ENCODE data around the gene CCRL2. TPM values are rescaled to one million over a fixed set of nuclear protein-coding genes. Genes with fewer than 3 reads are reported as not detected.

Gene CCRL2
- total RNA-seq, 2 donors from 2014 or later: 1.9 to 2.4 TPM

DNA sequence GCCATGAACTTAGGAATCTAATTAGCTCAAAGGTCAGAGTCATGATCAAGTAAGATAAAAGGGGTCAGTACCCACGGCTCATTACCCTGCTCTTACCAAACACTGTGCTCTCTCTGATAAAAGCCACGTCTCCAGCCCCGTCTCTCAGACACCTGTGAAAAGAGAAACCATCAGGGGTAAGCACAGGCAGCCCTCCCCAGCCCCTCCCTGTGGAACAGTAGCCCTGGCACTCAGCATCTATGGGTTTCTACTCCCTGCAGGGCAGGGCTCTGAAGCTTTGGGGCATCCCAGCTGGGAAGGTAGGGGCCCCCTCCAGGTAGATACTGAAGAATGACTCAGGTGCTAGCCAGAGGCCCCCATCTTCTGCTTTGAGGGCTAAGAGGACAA is 47.1 kb downstream of the CCRL2 start:
- peaks cover 6% of the 10 kb centered on the region for H3K4me1 Mint-ChIP-seq
- H3K9me3 ChIP-seq (ENCODE audit: control insufficient read depth, low read length, poor library complexity, severe bottlenecking): no peaks in the 10 kb centered on the region
- no peak overlapping the region for H3K4me3 Mint-ChIP-seq
- H3K36me3 Mint-ChIP-seq (ENCODE audit: low read depth): peaks cover 2% of the 10 kb centered on the region
- H3K27me3 Mint-ChIP-seq: peaks cover 48% of the 10 kb centered on the region
- DNase-seq (no peak), ATAC-seq (no peak)
- H3K27ac Mint-ChIP-seq: no peak overlapping the region

DNA sequence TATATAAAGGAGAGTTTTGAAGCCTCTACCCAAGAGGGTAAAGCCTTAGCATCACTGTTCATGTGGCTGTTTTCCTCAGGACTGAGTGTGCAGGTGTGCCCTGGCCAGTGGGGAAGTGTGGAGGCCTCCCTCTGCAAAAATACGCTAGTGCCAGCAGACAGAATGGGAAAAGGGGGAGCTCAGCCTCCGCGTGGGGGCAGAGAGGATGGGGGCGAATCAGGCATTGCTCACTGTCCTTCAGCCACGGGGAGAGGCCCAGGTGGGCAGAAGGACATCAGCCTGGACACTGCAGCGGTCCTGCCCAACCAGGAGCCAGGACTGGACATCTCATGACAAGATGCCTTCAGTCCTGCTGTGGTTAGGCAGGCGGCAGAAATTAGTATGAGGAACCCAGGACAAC is 47.5 kb downstream of the CCRL2 start:
- H3K4me1 Mint-ChIP-seq: peaks cover 6% of the 10 kb centered on the region
- H3K36me3 Mint-ChIP-seq (ENCODE audit: low read depth): peaks cover 2% of the 10 kb centered on the region

DNA sequence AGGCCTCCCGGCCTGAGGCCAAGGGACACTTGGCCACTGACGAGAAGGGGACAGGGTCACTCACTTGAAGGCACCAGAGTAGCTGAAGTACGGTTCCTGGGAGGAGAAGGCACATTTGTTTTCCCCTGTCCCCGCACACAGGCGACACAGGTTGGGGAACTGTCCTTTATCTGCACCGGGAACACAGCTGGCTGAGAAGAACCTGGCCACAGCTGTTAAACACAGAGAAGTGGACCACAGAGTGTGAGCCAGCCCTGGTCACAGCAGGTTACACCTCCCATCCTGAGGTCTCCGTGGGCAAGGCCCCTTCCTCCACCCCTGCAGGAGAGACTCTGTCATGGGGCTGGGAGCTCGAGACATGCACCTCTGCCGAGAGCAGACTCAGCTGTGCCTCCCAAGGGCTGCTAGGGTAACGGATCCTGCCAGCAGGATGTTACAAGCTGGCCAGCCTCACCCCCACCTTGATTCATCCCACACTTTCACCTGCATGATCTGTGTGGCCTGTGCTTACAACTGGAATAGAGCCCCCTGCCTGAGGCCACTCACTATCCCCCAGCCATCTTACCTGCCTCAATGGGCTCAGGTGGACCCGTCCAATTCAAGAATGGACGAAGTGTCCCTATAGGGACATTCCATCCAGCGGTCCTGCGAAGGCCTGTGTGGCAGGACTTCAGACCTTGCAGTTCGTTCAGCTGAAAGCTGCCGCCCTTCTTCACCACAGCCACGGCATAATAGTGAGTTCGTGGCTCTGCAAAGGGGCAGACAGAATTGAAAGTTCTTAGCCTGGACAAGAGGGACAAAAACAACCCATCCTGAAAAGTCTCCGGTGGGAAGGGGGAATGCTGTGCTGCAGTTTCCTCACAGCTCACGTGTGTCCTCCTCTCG is 48.4 kb downstream of the CCRL2 start:
- no peak for ATAC-seq
- Mint-ChIP-seq H3K27ac (no peak overlapping the region), H3K36me3 (ENCODE audit: low read depth) (peaks cover 2% of the 10 kb centered on the region)

More for the DNA sequence above, 47.5 kb downstream of the CCRL2 start:
- H3K27me3 Mint-ChIP-seq: peaks cover 49% of the 10 kb centered on the region
- no peak overlapping the region for H3K27ac Mint-ChIP-seq
- ATAC-seq: no peak
- no peak overlapping the region for H3K4me3 Mint-ChIP-seq
- H3K9me3 ChIP-seq (ENCODE audit: control insufficient read depth, low read length, poor library complexity, severe bottlenecking): no peaks in the 10 kb centered on the region
- no peak for DNase-seq

DNA sequence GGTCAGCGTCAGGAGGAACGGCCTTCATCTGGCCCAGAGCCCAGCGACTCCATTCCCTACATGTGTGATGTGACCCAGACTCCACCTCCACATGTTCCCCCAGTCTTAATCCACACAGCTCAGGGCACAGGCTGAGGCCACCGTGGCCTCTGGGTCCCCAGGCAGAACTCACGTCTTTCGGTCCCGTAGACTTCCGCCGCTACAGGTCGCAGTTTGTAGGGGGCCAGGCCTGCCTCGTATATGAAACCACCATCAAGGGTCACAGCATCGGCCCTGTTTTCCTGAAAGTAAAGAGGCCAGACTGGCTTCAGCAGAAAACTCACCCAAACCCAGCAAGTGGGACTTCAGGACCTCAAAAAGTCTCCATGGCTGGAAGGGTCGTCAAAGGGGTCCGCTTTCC is 49.1 kb downstream of the CCRL2 start:
- H3K27ac Mint-ChIP-seq: no peak overlapping the region
- no peak overlapping the region for H3K4me3 Mint-ChIP-seq
- H3K27me3 Mint-ChIP-seq: peaks cover 52% of the 10 kb centered on the region
- ATAC-seq (no peak), DNase-seq (no peak)
- H3K9me3 ChIP-seq (ENCODE audit: control insufficient read depth, low read length, poor library complexity, severe bottlenecking): no peaks in the 10 kb centered on the region
- peaks cover 6% of the 10 kb centered on the region for H3K4me1 Mint-ChIP-seq
- H3K36me3 Mint-ChIP-seq (ENCODE audit: low read depth): no peaks in the 10 kb centered on the region

More for the DNA sequence above, 48.4 kb downstream of the CCRL2 start:
- peaks cover 54% of the 10 kb centered on the region for H3K27me3 Mint-ChIP-seq
- no peaks in the 10 kb centered on the region for H3K9me3 ChIP-seq (ENCODE audit: control insufficient read depth, low read length, poor library complexity, severe bottlenecking)
- H3K4me1 Mint-ChIP-seq: peaks cover 6% of the 10 kb centered on the region
- DNase-seq: no peak
- H3K4me3 Mint-ChIP-seq: no peak overlapping the region

Other genes starting within 250 kb of the CCRL2 start
- gene CCR1, start 198.9 kb upstream of the CCRL2 start, total RNA-seq: 1 to 10 TPM in 1 of 2 donors, under 1 TPM in 1; 0.47 to 3.8 TPM
- under 1 TPM; 0.23 to 0.37 TPM for gene CCR3, start 164.8 kb upstream of the CCRL2 start, total RNA-seq
- 10 to 100 TPM; 12.4 to 14.2 TPM for gene CCR2, start 53.1 kb upstream of the CCRL2 start, total RNA-seq
- 1 to 10 TPM; 3.2 to 8.3 TPM for gene CCR5, start 36.3 kb upstream of the CCRL2 start, total RNA-seq
- gene LTF, start 57.6 kb downstream of the CCRL2 start, total RNA-seq: not detected
- not detected for gene RTP3, start 90.7 kb downstream of the CCRL2 start, total RNA-seq
- gene LRRC2, start 159.0 kb downstream of the CCRL2 start, total RNA-seq: under 1 TPM; 0.42 to 0.52 TPM
- not detected for gene FAM240A, start 205.3 kb downstream of the CCRL2 start, total RNA-seq

Measured in T-helper 17 cell (primary cell).